Aorta (tissue), 5 donors: Measurements from ENCODE around the gene HRCT1. TPM values are rescaled to one million over a fixed set of nuclear protein-coding genes. Genes with fewer than 3 reads are reported as not detected.

Experiments
- ATAC-seq: fragments of 200-7000 bp; cut with Tn5 transposase; one replicate; pipeline ENCODE4 v1.9.1; 2022; ENCODE audit warnings: moderate library complexity; ENCODE audit not compliant: low FRiP score
- DNase-seq, 2 donors: peaks; one replicate each; pipeline ENCODE4 v3.0.0-alpha.2; 2020
- H3K27ac ChIP-seq, 2 donors: one replicate each; pipeline ENCODE4 v1.5.1; 2013; ENCODE audit warnings: low read length in 2 of 2, mild to moderate bottlenecking in 2 of 2, moderate library complexity in 2 of 2, control low read depth in 1 of 2, inconsistent platforms in 1 of 2, low read depth in 1 of 2
- H3K27me3 ChIP-seq, 2 donors: one replicate each; pipeline ENCODE4 v1.6.1; 2013; ENCODE audit warnings: control low read depth in 1 of 2, low read length in 1 of 2, mild to moderate bottlenecking in 1 of 2, moderate library complexity in 1 of 2; ENCODE audit not compliant: insufficient read depth in 2 of 2, control insufficient read depth in 1 of 2
- H3K36me3 ChIP-seq, 2 donors: one replicate each; pipeline ENCODE4 v1.6.1; 2013; ENCODE audit warnings: control low read depth in 1 of 2, low read length in 1 of 2, mild to moderate bottlenecking in 1 of 2; ENCODE audit not compliant: insufficient read depth in 2 of 2, control insufficient read depth in 1 of 2
- H3K4me1 ChIP-seq, 2 donors: one replicate each; pipeline ENCODE4 v1.6.1; 2013; ENCODE audit warnings: low read length in 2 of 2, control low read depth in 1 of 2, mild to moderate bottlenecking in 1 of 2, moderate library complexity in 1 of 2; ENCODE audit not compliant: insufficient read depth in 2 of 2, control insufficient read depth in 1 of 2
- H3K4me3 ChIP-seq, 2 donors: one replicate each; pipeline ENCODE4 v1.5.1; 2013; ENCODE audit warnings: low read length in 2 of 2, control low read depth in 1 of 2, mild to moderate bottlenecking in 1 of 2
- H3K9me3 ChIP-seq: one replicate; pipeline ENCODE4 v1.6.1; 2013; ENCODE audit warnings: mild to moderate bottlenecking, low read length; ENCODE audit not compliant: control insufficient read depth
- WGBS, 2 donors: extraction: QIAGEN DNeasy Blood & Tissue Kit; methylation state at CpG; one replicate each; pipeline ENCODE4 v1.1.7; 2013; 5-methylcytosine and 5-hydroxymethylcytosine counted together
- intact Hi-C, 2 donors: fragments of 100-400 bp; cut with DNase I; formaldehyde crosslinking; loops; one replicate each; pipeline versions ENCODE4 v1.14.2 to v1.15.0; 2022
- polyA plus RNA-seq, 2 donors: library from polyadenylated mRNA; stranded (reverse); fragments of 200-250 nt; gene quantifications; one replicate each; pipeline ENCODE4 v1.2.3, GENCODE V29; 2013
- total RNA-seq, 2 donors: library from RNA; stranded (reverse); fragmentation: NEBNext Ultra II Directional; extraction: Animal tissue kit (Norgen Biotek cat#: 25700); gene quantifications; one replicate each; pipeline ENCODE4 v1.2.1, GENCODE V29; 2021
- donor health status: healthy with polysubstance abuse.
- donor health status: Bipolar disorder and iron deficiency.
- donor health status: DM: no; HTN: no; CAD: no.
- donor health status: DM: no; HTN: no; CAD: no.
- donor health status: DM: yes; HTN: yes; CAD: no.

Gene HRCT1
- total and polyA plus RNA-seq, 4 donors, result 14.2 to 25.7 (median 20.2) TPM

DNA sequence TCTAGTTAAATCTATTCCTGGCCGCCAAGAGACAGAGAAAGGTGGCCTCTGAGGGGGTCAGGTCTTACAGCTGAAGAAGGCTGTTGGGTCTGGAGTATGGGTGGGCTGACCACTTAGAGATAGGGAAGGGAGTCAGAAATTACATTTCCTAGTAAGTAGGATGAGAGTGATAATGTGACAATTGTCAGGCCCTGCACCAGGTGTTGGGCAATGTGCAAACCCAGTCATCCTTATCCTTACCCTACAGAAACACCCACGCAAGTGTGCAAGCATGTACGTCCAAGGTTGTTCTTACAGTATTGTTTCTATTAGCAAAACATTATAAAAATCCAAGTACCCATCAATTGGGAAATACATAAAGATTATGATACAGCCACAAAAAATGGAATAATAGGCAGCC lies 12.8 kb downstream of the HRCT1 start:
- H3K36me3 ChIP-seq, result no peaks in the 10 kb centered on the region
- DNase-seq (no peak), ATAC-seq (no peak)
- H3K4me1 ChIP-seq, result peaks cover 3 to 4% of the 10 kb centered on the region in 2 donors
- intact Hi-C loops, result no loop called here
- H3K27me3 ChIP-seq, result no peaks in the 10 kb centered on the region
- H3K9me3 ChIP-seq, result no peaks in the 10 kb centered on the region
- no peak overlapping the region for H3K4me3 ChIP-seq
- peak overlapping the region in 1 of 2 donors; percentile 35 for H3K27ac ChIP-seq
- WGBS, 2 donors, result 72 to 77% methylated on average over 3 of the region's 3 CpGs

DNA sequence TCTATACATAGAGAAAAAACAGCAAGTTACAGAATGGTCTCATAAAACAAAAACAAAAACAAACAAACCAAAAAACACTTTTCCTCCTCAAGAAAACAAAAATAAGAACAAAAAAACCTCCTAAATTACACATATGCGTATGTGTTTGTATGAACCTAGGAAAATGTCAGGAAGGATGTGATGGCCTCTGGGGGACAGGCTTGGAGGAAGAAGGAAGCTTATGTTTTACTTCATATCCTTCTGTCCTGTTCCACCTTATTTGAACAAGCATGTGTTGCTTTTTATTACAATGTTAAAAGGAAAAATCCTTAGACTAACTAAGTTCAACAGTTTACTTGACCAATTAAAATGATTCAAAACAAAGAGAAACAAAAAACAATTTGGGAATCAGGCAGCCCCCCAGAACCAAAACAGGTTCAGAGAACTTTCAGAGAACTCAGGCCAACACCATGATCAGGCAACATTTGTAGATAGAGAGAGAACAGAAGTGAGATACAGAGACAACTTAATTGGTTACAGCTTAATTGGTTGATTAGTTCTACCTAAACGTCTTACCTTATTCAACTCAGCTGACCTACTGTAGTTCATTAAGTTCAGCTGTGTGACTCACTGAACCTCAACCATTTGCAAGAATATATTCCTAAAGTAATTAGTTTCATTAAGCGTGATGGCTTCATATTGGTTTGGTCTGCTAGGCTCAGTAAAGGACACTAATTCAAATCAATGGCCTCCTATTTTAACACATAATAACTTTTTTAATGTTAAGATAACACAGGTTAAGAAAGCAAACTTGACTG lies 13.4 kb downstream of the HRCT1 start:
- no peak for ATAC-seq
- H3K4me1 ChIP-seq, result peaks cover 4 to 6% of the 10 kb centered on the region in 2 donors
- no peak overlapping the region for H3K27ac ChIP-seq
- H3K36me3 ChIP-seq, result no peaks in the 10 kb centered on the region
- no peak overlapping the region for H3K4me3 ChIP-seq
- DNase-seq, result no peak
- no peaks in the 10 kb centered on the region for H3K27me3 ChIP-seq
- no peaks in the 10 kb centered on the region for H3K9me3 ChIP-seq
- intact Hi-C loops, result no loop called here
- WGBS, 2 donors, result 88% methylated on average over 3 of the region's 3 CpGs

DNA sequence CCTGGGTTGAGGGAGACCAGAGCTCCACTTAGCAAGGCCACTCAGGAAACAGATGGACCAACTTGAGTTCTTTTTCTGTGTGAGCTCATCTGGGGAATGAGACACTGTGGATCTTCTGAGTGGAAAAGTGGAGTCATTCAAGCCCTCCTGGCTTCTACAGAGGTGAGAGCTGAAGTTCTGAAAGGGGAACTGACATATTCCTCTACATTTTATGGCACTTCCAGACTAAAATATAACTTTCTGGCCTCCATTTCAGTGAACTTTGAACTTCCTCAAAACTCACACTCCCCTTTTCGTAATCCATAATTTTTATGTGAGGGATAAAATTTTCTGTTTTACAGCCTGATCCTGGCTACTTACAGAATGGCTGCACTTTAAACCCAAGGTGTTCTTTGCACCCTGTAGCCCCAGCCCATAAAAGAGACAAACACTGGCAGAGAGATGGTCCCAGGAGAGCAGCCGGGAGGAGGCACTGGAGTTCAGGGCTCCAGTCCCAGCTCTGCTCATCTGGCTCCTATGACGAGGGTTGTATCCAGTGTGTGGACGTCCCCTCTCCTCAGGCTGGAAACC lies 14.1 kb downstream of the HRCT1 start:
- peaks cover 4 to 6% of the 10 kb centered on the region in 2 donors for H3K4me1 ChIP-seq
- no peak for ATAC-seq
- H3K9me3 ChIP-seq, result no peaks in the 10 kb centered on the region
- no peaks in the 10 kb centered on the region for H3K36me3 ChIP-seq
- no peak overlapping the region for H3K27ac ChIP-seq
- no peak overlapping the region for H3K4me3 ChIP-seq
- WGBS, 2 donors, result 70 to 75% methylated on average over 4 of the region's 4 CpGs
- DNase-seq, result no peak
- H3K27me3 ChIP-seq, result no peaks in the 10 kb centered on the region
- intact Hi-C loops, result no loop called here

DNA sequence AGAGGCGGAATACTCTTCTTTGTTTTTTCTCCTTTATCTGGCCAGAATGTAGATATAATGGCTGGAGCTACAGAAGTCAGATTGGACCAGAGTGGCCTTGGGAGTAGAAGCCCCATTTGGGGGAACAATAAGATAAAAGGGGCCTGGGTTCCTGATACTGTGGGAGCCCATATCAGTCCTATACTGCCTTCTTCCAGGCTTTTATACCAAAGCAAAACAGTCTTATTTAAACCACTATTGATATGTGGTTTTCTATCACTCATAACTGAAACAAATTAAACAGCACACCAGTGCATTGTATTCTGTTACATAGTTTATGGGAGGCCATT lies 17.6 kb downstream of the HRCT1 start:
- Histone ChIP-seq H3K36me3 (no peaks in the 10 kb centered on the region), H3K9me3 (no peaks in the 10 kb centered on the region), H3K27me3 (no peaks in the 10 kb centered on the region), H3K4me1 (peaks cover 4 to 6% of the 10 kb centered on the region in 2 donors), H3K27ac (peak overlapping the region; percentile 39 to 75), H3K4me3 (no peak overlapping the region)
- DNase-seq (no peak), ATAC-seq (no peak)
- WGBS, 2 donors, result 97 to 100% methylated on average over 1 of the region's 1 CpG
- intact Hi-C loops, result no loop called here

DNA sequence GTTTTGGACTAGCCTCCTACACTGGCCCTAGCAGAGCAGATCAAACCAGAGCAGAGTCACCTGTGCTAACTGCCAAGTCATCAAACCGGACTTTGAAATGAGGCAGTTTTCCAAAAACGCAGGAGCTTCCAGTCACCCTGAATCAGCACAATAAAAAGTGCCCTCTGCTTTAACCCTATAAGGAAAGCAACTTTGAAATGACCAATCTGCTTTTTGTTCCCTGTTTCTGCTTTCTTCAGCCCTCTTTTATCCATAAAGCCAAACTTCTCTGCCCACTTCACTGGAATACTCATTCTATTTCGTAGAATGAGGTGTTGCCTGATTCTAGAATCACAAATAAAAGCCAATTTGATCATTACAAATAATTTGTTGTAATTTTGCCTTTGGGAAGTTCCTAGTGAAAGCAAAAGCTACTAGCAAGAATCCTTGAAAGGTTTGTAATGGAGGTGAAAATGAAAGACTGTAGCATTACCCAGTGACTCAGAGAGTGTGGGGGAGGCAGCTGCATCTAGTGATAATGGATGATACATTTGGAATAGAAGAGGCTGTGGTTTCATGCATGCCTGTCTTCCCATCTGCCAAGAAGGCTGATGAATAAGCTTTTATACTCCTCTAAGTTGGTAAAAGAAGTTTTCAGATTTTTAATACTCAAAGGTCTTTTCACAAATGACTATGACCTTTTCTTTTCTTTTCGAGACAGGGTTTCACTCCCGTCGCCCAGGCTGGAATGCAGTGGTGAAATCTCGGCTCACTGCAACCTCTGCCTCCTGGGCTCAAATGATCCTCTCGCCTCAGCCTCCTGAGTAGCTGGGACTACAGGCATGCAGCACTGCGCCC lies 18.1 kb downstream of the HRCT1 start:
- no peak for DNase-seq
- Histone ChIP-seq H3K9me3 (no peaks in the 10 kb centered on the region), H3K36me3 (no peaks in the 10 kb centered on the region), H3K27me3 (no peaks in the 10 kb centered on the region), H3K27ac (peak overlapping the region; percentile 39 to 75), H3K4me3 (no peak overlapping the region), H3K4me1 (peaks cover 2 to 6% of the 10 kb centered on the region in 2 donors)
- ATAC-seq, result peak; percentile 67
- WGBS, 2 donors, result 42 to 52% methylated on average over 9 of the region's 9 CpGs
- intact Hi-C loops, result no loop called here

DNA sequence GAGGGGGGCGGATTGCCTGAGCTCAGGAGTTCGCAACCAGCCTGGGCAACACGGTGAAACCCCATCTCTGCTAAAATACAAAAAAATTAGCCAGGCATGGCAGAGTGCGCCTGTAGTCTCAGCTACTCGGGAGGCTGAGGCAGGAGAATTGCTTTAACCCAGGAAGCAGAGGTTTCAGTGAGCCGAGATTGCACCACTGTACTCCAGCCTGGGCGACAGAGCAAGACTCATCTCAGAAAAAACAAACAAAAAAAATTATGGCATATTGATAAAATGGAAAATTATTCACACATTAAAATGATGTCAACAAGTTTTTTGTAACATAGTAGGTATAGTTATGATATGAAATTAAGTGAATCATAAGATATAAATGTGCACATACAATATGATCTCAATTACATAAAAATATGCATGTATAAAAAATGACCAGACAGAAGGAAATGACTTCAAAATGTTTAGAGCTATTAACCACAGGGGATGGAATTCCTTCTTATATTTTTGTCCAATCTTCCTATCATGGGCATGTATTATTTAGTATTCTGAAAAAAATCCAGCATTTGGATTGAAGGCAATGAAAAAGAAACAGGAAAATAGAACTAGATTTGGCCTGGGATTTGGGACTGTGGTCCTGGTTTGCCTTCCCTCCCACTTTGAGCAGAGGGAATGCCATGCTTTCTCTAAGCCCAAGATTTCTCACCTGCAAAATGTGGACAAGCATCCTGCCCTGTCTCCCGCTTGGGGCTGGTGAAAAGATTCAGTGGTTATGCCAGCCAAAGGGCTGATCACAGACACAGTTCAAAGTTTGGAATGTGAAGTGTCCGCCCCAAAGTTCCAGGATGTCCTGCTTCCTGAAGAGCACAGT lies 22.8 kb downstream of the HRCT1 start:
- peaks cover 0 to 3% of the 10 kb centered on the region in 2 donors for H3K4me1 ChIP-seq
- ATAC-seq (no peak), DNase-seq (no peak)
- WGBS, 2 donors, result 91 to 92% methylated on average over 9 of the region's 9 CpGs
- H3K4me3 ChIP-seq, result no peak overlapping the region
- no peaks in the 10 kb centered on the region for H3K36me3 ChIP-seq
- H3K9me3 ChIP-seq, result no peaks in the 10 kb centered on the region
- no peaks in the 10 kb centered on the region for H3K27me3 ChIP-seq
- H3K27ac ChIP-seq, result no peak overlapping the region
- intact Hi-C loops, result no loop called here

DNA sequence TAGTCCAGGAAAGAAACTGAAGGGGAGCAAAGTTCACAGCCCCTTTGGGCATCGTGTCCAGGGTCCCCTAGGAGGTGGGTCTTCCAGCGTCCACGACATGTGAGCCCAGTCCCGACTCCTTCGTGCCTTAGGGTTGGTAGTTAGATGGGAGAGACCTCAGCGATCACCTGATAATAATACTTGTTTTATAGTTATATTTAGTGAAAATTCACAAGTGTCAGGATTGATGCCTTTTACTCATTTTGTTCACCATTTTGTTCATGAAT lies 23.4 kb downstream of the HRCT1 start:
- DNase-seq (no peak), ATAC-seq (no peak)
- no peaks in the 10 kb centered on the region for H3K36me3 ChIP-seq
- no peaks in the 10 kb centered on the region for H3K4me1 ChIP-seq
- H3K9me3 ChIP-seq, result no peaks in the 10 kb centered on the region
- H3K27me3 ChIP-seq, result no peaks in the 10 kb centered on the region
- intact Hi-C loops, result no loop called here
- 87 to 89% methylated on average over 6 of the region's 6 CpGs for WGBS, 2 donors
- H3K27ac ChIP-seq, result no peak overlapping the region
- no peak overlapping the region for H3K4me3 ChIP-seq

DNA sequence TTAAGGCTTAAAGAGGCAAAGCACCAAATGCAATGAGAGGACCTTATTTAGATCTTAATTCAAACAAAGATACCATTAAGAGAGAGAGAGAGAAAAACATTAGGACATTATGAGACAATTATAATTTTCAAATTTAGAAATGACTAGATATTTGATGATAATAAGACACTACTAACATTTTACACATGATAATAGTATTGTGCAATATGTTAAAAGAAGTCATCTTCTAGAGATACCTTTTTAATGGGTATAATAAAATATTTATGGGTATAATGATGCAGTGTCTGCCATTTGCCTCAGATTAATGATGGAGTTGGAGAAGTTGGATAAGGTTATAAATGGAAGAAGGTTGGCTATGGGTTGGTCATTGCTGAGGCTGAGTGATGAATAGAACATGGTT lies 24.5 kb downstream of the HRCT1 start:
- intact Hi-C loops, result no loop called here
- ATAC-seq, result no peak

More for the DNA sequence above, 24.5 kb downstream of the HRCT1 start:
- DNase-seq, result no peak
- peaks cover 0 to 2% of the 10 kb centered on the region in 2 donors for H3K4me1 ChIP-seq
- H3K27me3 ChIP-seq, result no peaks in the 10 kb centered on the region
- H3K27ac ChIP-seq, result no peak overlapping the region
- H3K4me3 ChIP-seq, result no peak overlapping the region
- H3K36me3 ChIP-seq, result no peaks in the 10 kb centered on the region
- H3K9me3 ChIP-seq, result no peaks in the 10 kb centered on the region
